Smooth muscle cell of trachea (primary cell): ENCODE measurements around the gene FAM170A. TPM values are rescaled to one million over a fixed set of nuclear protein-coding genes. Genes with fewer than 3 reads are reported as not detected.

Experiments
- total RNA-seq: library from RNA; depleted of rRNA; stranded (reverse); fragments of >200 nt; gene quantifications from 2 replicates; pipeline ENCODE4 v1.2.1, GENCODE V29; 2014

Gene FAM170A
- 0.17 TPM in 1 of 2 replicates, not detected in the other for total RNA-seq

GRCh38 chr5:119629339-119629738 lies at the start of gene FAM170A:
FAM170A (plus strand) TSS chr5:119629558; CDS start chr5:119629769, 211 bp downstream.

Other genes starting within 250 kb of the FAM170A start
- 227 and 229 TPM in 2 replicates for gene HSD17B4, start 177.1 kb upstream of the FAM170A start, total RNA-seq